Fibroblast of villous mesenchyme (primary cell): ENCODE data around the gene SKAP1. TPM values are rescaled to one million over a fixed set of nuclear protein-coding genes. Genes with fewer than 3 reads are reported as not detected.

Source experiments
- DNase-seq: peaks from one replicate; pipeline ENCODE4 v3.0.0-alpha.2; 2010; ENCODE audit warnings: low read depth
- H3K4me3 ChIP-seq: 2 replicates; pipeline ENCODE4 v1.5.1; 2011; ENCODE audit warnings: low read depth, mild to moderate bottlenecking, low read length
- total RNA-seq: library from RNA; depleted of rRNA; stranded (reverse); fragments of >200 nt; gene quantifications from 2 replicates; pipeline ENCODE4 v1.2.3, GENCODE V29; 2012
- TF ChIP-seq, protein P1 (sequence below): IDR thresholded peaks from 2 replicates; pipeline ENCODE4 v1.5.1; 2012; ENCODE audit warnings: low read depth, mild to moderate bottlenecking, low read length; ENCODE audit not compliant: insufficient read depth

The SKAP1 gene
- total RNA-seq, 1 donor = not detected

- no peak for DNase-seq
- TF ChIP-seq, protein P1, sequence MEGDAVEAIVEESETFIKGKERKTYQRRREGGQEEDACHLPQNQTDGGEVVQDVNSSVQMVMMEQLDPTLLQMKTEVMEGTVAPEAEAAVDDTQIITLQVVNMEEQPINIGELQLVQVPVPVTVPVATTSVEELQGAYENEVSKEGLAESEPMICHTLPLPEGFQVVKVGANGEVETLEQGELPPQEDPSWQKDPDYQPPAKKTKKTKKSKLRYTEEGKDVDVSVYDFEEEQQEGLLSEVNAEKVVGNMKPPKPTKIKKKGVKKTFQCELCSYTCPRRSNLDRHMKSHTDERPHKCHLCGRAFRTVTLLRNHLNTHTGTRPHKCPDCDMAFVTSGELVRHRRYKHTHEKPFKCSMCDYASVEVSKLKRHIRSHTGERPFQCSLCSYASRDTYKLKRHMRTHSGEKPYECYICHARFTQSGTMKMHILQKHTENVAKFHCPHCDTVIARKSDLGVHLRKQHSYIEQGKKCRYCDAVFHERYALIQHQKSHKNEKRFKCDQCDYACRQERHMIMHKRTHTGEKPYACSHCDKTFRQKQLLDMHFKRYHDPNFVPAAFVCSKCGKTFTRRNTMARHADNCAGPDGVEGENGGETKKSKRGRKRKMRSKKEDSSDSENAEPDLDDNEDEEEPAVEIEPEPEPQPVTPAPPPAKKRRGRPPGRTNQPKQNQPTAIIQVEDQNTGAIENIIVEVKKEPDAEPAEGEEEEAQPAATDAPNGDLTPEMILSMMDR = no peak
- no peak overlapping the region for H3K4me3 ChIP-seq
Measured at GRCh38 chr17:48285614-48286013, 144.4 kb downstream of the SKAP1 start.

GRCh38 chr17:48283907-48284306 is 146.1 kb downstream of the SKAP1 start:
- H3K4me3 ChIP-seq = no peak overlapping the region
- no peak for DNase-seq
- TF ChIP-seq, protein P1 = no peak

GRCh38 chr17:48283411-48283810 is 146.6 kb downstream of the SKAP1 start:
- no peak overlapping the region for H3K4me3 ChIP-seq
- DNase-seq = no peak
- TF ChIP-seq, protein P1 = no peak

DNA sequence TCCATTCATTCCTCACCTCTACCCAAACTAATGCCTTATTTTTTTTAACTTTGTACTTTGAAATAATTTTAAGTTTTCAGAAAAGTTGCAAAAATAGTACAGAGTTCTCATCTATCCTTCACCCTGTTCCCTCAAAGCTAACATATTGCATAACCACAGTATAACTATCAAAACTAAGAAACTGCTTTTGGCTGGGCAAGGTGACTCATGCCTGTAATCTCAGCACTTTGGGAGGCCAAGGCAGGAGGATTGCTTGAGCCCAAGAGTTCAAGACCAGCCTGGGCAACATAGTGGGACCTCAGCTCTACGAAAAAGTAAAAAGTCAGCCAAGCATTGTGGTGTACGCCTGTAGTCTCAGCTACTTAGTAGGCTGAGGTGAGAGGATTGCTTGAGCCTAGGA is 147.7 kb downstream of the SKAP1 start:
- TF ChIP-seq, protein P1 = no peak
- no peak overlapping the region for H3K4me3 ChIP-seq
- no peak for DNase-seq

GRCh38 chr17:48278760-48279491 is 151.1 kb downstream of the SKAP1 start:
- no peak overlapping the region for H3K4me3 ChIP-seq
- no peak for DNase-seq
- TF ChIP-seq, protein P1 = no peak

- H3K4me3 ChIP-seq = no peak overlapping the region
- DNase-seq = no peak
- TF ChIP-seq, protein P1 = no peak
Measured at GRCh38 chr17:48276776-48277175, 153.2 kb downstream of the SKAP1 start.

DNA sequence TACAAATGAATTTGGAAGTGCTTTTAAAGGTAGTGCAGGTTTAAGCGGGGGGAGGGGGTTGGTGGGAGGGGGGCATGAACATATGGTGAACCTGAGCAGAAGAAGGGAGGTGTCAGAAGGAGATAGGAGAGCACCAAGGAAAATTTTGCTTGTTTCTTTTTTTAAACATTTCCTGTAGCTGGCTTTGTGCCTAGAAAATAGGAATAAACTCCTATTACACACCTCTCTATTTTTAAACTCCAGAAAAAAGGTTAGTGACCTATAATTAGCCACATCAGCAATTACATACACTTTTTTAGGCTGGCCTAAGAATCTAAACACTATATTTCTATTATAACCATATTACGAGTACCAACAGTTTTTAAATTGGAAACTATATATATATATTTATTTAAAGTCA is 159.1 kb downstream of the SKAP1 start:
- TF ChIP-seq, protein P1 = no peak
- no peak for DNase-seq
- no peak overlapping the region for H3K4me3 ChIP-seq
